ENCODE data around the gene DLG1.

- TF ChIP-seq POLR2AphosphoS5 (IDR thresholded peaks at IDR 0.05; ENCODE audit: low read depth, low read length) (no peak), TAF1 (IDR thresholded peaks at IDR 0.05; ENCODE audit: borderline replicate concordance, insufficient read depth, low read length) (no peak), SIN3A (IDR thresholded peaks at IDR 0.05; ENCODE audit: borderline replicate concordance, insufficient read depth, low read length) (no peak)
These were observed 108.8 kb downstream of the DLG1 start for GRCh38 chr3:197189623-197190022.
